GM23338 (cell line): ENCODE results near the gene RBFOX1. TPM values are rescaled to one million over a fixed set of nuclear protein-coding genes. Genes with fewer than 3 reads are reported as not detected.

Experiments
- ATAC-seq: fragments of 200-7000 bp; cut with Tn5 transposase; 3 replicates; pipeline ENCODE4 v1.9.1; 2020
- DNase-seq: peaks from one replicate; pipeline ENCODE4 v3.0.0-alpha.2; 2015; ENCODE audit warnings: low spot score
- H2AFZ ChIP-seq: fragments of 200-600 bp; sonication (generic); 2 replicates; pipeline ENCODE4 v1.8.0; 2016; ENCODE audit warnings: antibody characterized with exemption, mild to moderate bottlenecking, moderate library complexity
- H3F3A ChIP-seq: fragments of 200-600 bp; sonication (generic); replicated peaks from 2 replicates; pipeline ENCODE4 v1.8.0; 2017; ENCODE audit warnings: antibody characterized with exemption, mixed run types, low read depth
- H3K27ac ChIP-seq: fragments of 200-600 bp; sonication (generic); 2 replicates; pipeline ENCODE4 v1.6.1; 2016; ENCODE audit warnings: low read depth
- H3K27me3 ChIP-seq: fragments of 200-600 bp; sonication (generic); 2 replicates; pipeline ENCODE4 v1.8.0; 2016; ENCODE audit warnings: mild to moderate bottlenecking, mixed run types, moderate library complexity; ENCODE audit not compliant: insufficient read depth
- H3K36me3 ChIP-seq: fragments of 200-600 bp; sonication (generic); 2 replicates; pipeline ENCODE4 v1.8.0; 2016; ENCODE audit warnings: mild to moderate bottlenecking; ENCODE audit not compliant: insufficient read depth
- H3K4me1 ChIP-seq: fragments of 200-600 bp; sonication (generic); 2 replicates; pipeline ENCODE4 v1.8.0; 2016; ENCODE audit warnings: mild to moderate bottlenecking, moderate library complexity; ENCODE audit not compliant: insufficient read depth
- H3K4me2 ChIP-seq: fragments of 200-600 bp; sonication (generic); 2 replicates; pipeline ENCODE4 v1.7.1; 2017; ENCODE audit warnings: mixed run types
- H3K4me3 ChIP-seq: fragments of 200-600 bp; sonication (generic); 2 replicates; pipeline ENCODE4 v1.6.1; 2016; ENCODE audit warnings: mixed run types
- H3K79me2 ChIP-seq: fragments of 200-600 bp; sonication (generic); replicated peaks from 2 replicates; pipeline ENCODE4 v1.8.0; 2017; ENCODE audit warnings: mild to moderate bottlenecking; ENCODE audit not compliant: insufficient read depth
- H3K9me2 ChIP-seq: fragments of 200-600 bp; sonication (generic); 2 replicates; pipeline ENCODE4 v1.8.0; 2017; ENCODE audit not compliant: insufficient read depth
- H4K20me1 ChIP-seq: fragments of 200-600 bp; sonication (generic); replicated peaks from 2 replicates; pipeline ENCODE4 v1.8.0; 2017; ENCODE audit warnings: mild to moderate bottlenecking; ENCODE audit not compliant: insufficient read depth
- H3K27ac Mint-ChIP-seq: 2 replicates; pipeline ENCODE4 v1.8.0; 2020; ENCODE audit warnings: inconsistent platforms, mild to moderate bottlenecking, moderate library complexity, mixed read lengths
- H3K27me3 Mint-ChIP-seq: 3 replicates; pipeline ENCODE4 v1.8.0; 2022; ENCODE audit warnings: low read depth, mild to moderate bottlenecking, moderate library complexity, mixed read lengths, inconsistent platforms; ENCODE audit not compliant: insufficient read depth, poor library complexity
- H3K36me3 Mint-ChIP-seq: 3 replicates; pipeline ENCODE4 v1.8.0; 2021; ENCODE audit warnings: low read depth, mild to moderate bottlenecking, inconsistent platforms, moderate library complexity, mixed read lengths
- H3K4me1 Mint-ChIP-seq: 3 replicates; pipeline ENCODE4 v1.8.0; 2020; ENCODE audit warnings: mild to moderate bottlenecking, inconsistent platforms, mixed read lengths
- H3K4me3 Mint-ChIP-seq: 3 replicates; pipeline ENCODE4 v1.8.0; 2021; ENCODE audit warnings: moderate library complexity, mild to moderate bottlenecking, inconsistent platforms, mixed read lengths
- H3K9me3 Mint-ChIP-seq: 3 replicates; pipeline ENCODE4 v1.8.0; 2020; ENCODE audit warnings: moderate library complexity, mild to moderate bottlenecking, inconsistent platforms, mixed read lengths
- CREB1 ChIP-seq: fragments of 250-450 bp; sonication (Bioruptor Pico); IDR thresholded peaks from 2 replicates; pipeline ENCODE4 v1.5.0; 2020; ENCODE audit warnings: low read depth, mild to moderate bottlenecking, moderate library complexity
- EZH2 ChIP-seq: fragments of 200-600 bp; sonication (generic); IDR thresholded peaks from one replicate; pipeline ENCODE4 v1.8.0; 2017; ENCODE audit warnings: antibody characterized with exemption, mild to moderate bottlenecking, low read depth; ENCODE audit not compliant: unreplicated experiment
- EZH2phosphoT487 ChIP-seq: fragments of 200-600 bp; sonication (generic); IDR thresholded peaks from one replicate; pipeline ENCODE4 v1.8.1; 2018; ENCODE audit warnings: antibody characterized with exemption; ENCODE audit not compliant: unreplicated experiment
- JUNB ChIP-seq: IDR thresholded peaks from one replicate; pipeline ENCODE4 v1.6.1; 2016; ENCODE audit warnings: antibody characterized with exemption; ENCODE audit not compliant: unreplicated experiment
- NANOG ChIP-seq: IDR thresholded peaks from 2 replicates; pipeline ENCODE4 v1.6.1; 2016; ENCODE audit warnings: antibody characterized with exemption, borderline replicate concordance
- POLR2AphosphoS5 ChIP-seq: IDR thresholded peaks from 2 replicates; pipeline ENCODE4 v1.6.1; 2016; ENCODE audit warnings: antibody characterized with exemption, low read depth
- STAT1 ChIP-seq: IDR thresholded peaks from one replicate; pipeline ENCODE4 v1.6.1; 2016; ENCODE audit warnings: antibody characterized with exemption; ENCODE audit not compliant: unreplicated experiment
- ZNF114 ChIP-seq: fragments of 250-450 bp; sonication (Bioruptor Pico); IDR thresholded peaks from 2 replicates; pipeline ENCODE4 v1.5.0; 2020; ENCODE audit warnings: mild to moderate bottlenecking, moderate library complexity
- ZNF331 ChIP-seq: fragments of 250-450 bp; sonication (Bioruptor Pico); IDR thresholded peaks from 2 replicates; pipeline ENCODE4 v1.5.0; 2020; ENCODE audit warnings: low read depth, mild to moderate bottlenecking, moderate library complexity
- polyA plus RNA-seq: library from polyadenylated mRNA; unstranded; fragments of >200 nt; fragmentation: Nextera tagmentation; extraction: Ambion mirVana; gene quantifications from 2 replicates; pipeline ENCODE4 v1.2.1, GENCODE V29; 2016
- total RNA-seq: library from RNA; depleted of rRNA; stranded (reverse); fragments of >200 nt; shearing (Covaris generic); gene quantifications from 2 replicates; pipeline ENCODE4 v1.2.3, GENCODE V29; 2014
- TF ChIP-seq, protein P1 (sequence below): IDR thresholded peaks from 2 replicates; pipeline ENCODE4 v1.6.1; 2016; ENCODE audit warnings: antibody characterized with exemption
- TF ChIP-seq, protein P2 (sequence below), 2 experiments: fragments of 200-600 bp in 1 of 2; sonication (generic) in 1 of 2; conservative IDR thresholded peaks; 2 replicates each; pipeline versions ENCODE4 v1.5.1 to v1.6.1; 2016 to 2017; ENCODE audit warnings: antibody characterized with exemption in 2 of 2, low read depth in 2 of 2, mild to moderate bottlenecking in 2 of 2, moderate library complexity in 1 of 2
- TF ChIP-seq, protein P3 (sequence below): fragments of 250-450 bp; sonication (Bioruptor Pico); IDR thresholded peaks from 2 replicates; pipeline ENCODE4 v1.5.0; 2020; ENCODE audit warnings: mild to moderate bottlenecking, moderate library complexity
- TF ChIP-seq, protein P4 (sequence below): IDR thresholded peaks from one replicate; pipeline ENCODE4 v1.6.1; 2018; ENCODE audit warnings: antibody characterized with exemption; ENCODE audit not compliant: unreplicated experiment

Gene RBFOX1
- total and polyA plus RNA-seq, 2 experiments from 2014 or later: 2.5 to 3.6 TPM

DNA sequence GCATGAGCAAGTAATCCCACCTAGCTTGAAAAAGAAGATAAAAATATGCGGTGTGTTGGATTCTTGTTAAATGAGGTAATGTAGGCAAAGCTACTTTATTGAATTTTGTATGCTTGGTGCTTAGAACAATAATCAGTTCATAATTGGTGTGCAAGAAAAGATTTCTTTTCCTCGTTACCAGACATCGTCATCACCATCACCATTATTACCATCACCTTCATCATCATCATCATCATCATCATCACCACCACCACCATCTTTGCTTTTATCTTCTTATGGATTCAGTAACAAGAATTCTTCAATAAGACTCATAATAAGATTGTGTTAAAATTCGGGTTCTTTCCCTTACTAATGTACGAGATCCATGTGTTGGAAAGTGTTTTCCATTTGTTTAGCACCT, 173.7 kb downstream of the RBFOX1 start:
- Histone ChIP-seq H3K36me3 (no peaks in the 10 kb centered on the region), H3K4me3 (no peak overlapping the region), H3K79me2 (no peaks in the 10 kb centered on the region), H3K27ac (no peak overlapping the region), H3K4me2 (no peak overlapping the region), H3F3A (no peaks in the 10 kb centered on the region), H3K4me1 (peaks cover 3% of the 10 kb centered on the region; the same call in 1 of the 2 replicates), H4K20me1 (no peaks in the 10 kb centered on the region; the same call in 1 of the 2 replicates), H2AFZ (no peak overlapping the region), H3K9me2 (no peaks in the 10 kb centered on the region), H3K27me3 (no peaks in the 10 kb centered on the region)
- Mint-ChIP-seq H3K9me3 (no peaks in the 10 kb centered on the region), H3K27ac (no peak overlapping the region), H3K27me3 (no peaks in the 10 kb centered on the region), H3K4me3 (no peak overlapping the region), H3K4me1 (peaks cover 27% of the 10 kb centered on the region), H3K36me3 (no peaks in the 10 kb centered on the region)
- no peak for DNase-seq
- ATAC-seq: no peak
- TF ChIP-seq, protein P1, sequence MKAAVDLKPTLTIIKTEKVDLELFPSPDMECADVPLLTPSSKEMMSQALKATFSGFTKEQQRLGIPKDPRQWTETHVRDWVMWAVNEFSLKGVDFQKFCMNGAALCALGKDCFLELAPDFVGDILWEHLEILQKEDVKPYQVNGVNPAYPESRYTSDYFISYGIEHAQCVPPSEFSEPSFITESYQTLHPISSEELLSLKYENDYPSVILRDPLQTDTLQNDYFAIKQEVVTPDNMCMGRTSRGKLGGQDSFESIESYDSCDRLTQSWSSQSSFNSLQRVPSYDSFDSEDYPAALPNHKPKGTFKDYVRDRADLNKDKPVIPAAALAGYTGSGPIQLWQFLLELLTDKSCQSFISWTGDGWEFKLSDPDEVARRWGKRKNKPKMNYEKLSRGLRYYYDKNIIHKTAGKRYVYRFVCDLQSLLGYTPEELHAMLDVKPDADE: no peak
- TF ChIP-seq NANOG (no peak), EZH2phosphoT487 (no peak), POLR2AphosphoS5 (no peak), ZNF331 (CRISPR knock-in tag) (no peak), STAT1 (no peak), JUNB (no peak), ZNF114 (no peak), CREB1 (no peak), EZH2 (no peak)
- TF ChIP-seq, protein P2, sequence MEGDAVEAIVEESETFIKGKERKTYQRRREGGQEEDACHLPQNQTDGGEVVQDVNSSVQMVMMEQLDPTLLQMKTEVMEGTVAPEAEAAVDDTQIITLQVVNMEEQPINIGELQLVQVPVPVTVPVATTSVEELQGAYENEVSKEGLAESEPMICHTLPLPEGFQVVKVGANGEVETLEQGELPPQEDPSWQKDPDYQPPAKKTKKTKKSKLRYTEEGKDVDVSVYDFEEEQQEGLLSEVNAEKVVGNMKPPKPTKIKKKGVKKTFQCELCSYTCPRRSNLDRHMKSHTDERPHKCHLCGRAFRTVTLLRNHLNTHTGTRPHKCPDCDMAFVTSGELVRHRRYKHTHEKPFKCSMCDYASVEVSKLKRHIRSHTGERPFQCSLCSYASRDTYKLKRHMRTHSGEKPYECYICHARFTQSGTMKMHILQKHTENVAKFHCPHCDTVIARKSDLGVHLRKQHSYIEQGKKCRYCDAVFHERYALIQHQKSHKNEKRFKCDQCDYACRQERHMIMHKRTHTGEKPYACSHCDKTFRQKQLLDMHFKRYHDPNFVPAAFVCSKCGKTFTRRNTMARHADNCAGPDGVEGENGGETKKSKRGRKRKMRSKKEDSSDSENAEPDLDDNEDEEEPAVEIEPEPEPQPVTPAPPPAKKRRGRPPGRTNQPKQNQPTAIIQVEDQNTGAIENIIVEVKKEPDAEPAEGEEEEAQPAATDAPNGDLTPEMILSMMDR (conservative IDR thresholded peaks at IDR 0.05; ENCODE audit: low read depth in 2 of 2): no peak
- TF ChIP-seq, protein P3, sequence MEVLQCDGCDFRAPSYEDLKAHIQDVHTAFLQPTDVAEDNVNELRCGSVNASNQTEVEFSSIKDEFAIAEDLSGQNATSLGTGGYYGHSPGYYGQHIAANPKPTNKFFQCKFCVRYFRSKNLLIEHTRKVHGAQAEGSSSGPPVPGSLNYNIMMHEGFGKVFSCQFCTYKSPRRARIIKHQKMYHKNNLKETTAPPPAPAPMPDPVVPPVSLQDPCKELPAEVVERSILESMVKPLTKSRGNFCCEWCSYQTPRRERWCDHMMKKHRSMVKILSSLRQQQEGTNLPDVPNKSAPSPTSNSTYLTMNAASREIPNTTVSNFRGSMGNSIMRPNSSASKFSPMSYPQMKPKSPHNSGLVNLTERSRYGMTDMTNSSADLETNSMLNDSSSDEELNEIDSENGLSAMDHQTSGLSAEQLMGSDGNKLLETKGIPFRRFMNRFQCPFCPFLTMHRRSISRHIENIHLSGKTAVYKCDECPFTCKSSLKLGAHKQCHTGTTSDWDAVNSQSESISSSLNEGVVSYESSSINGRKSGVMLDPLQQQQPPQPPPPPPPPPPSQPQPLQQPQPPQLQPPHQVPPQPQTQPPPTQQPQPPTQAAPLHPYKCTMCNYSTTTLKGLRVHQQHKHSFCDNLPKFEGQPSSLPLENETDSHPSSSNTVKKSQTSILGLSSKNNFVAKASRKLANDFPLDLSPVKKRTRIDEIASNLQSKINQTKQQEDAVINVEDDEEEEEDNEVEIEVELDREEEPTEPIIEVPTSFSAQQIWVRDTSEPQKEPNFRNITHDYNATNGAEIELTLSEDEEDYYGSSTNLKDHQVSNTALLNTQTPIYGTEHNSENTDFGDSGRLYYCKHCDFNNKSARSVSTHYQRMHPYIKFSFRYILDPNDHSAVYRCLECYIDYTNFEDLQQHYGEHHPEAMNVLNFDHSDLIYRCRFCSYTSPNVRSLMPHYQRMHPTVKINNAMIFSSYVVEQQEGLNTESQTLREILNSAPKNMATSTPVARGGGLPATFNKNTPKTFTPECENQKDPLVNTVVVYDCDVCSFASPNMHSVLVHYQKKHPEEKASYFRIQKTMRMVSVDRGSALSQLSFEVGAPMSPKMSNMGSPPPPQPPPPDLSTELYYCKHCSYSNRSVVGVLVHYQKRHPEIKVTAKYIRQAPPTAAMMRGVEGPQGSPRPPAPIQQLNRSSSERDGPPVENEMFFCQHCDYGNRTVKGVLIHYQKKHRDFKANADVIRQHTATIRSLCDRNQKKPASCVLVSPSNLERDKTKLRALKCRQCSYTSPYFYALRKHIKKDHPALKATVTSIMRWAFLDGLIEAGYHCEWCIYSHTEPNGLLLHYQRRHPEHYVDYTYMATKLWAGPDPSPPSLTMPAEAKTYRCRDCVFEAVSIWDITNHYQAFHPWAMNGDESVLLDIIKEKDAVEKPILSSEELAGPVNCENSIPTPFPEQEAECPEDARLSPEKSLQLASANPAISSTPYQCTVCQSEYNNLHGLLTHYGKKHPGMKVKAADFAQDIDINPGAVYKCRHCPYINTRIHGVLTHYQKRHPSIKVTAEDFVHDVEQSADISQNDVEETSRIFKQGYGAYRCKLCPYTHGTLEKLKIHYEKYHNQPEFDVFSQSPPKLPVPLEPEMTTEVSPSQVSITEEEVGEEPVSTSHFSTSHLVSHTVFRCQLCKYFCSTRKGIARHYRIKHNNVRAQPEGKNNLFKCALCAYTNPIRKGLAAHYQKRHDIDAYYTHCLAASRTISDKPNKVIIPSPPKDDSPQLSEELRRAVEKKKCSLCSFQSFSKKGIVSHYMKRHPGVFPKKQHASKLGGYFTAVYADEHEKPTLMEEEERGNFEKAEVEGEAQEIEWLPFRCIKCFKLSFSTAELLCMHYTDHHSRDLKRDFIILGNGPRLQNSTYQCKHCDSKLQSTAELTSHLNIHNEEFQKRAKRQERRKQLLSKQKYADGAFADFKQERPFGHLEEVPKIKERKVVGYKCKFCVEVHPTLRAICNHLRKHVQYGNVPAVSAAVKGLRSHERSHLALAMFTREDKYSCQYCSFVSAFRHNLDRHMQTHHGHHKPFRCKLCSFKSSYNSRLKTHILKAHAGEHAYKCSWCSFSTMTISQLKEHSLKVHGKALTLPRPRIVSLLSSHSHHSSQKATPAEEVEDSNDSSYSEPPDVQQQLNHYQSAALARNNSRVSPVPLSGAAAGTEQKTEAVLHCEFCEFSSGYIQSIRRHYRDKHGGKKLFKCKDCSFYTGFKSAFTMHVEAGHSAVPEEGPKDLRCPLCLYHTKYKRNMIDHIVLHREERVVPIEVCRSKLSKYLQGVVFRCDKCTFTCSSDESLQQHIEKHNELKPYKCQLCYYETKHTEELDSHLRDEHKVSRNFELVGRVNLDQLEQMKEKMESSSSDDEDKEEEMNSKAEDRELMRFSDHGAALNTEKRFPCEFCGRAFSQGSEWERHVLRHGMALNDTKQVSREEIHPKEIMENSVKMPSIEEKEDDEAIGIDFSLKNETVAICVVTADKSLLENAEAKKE: no peak
- TF ChIP-seq, protein P4, sequence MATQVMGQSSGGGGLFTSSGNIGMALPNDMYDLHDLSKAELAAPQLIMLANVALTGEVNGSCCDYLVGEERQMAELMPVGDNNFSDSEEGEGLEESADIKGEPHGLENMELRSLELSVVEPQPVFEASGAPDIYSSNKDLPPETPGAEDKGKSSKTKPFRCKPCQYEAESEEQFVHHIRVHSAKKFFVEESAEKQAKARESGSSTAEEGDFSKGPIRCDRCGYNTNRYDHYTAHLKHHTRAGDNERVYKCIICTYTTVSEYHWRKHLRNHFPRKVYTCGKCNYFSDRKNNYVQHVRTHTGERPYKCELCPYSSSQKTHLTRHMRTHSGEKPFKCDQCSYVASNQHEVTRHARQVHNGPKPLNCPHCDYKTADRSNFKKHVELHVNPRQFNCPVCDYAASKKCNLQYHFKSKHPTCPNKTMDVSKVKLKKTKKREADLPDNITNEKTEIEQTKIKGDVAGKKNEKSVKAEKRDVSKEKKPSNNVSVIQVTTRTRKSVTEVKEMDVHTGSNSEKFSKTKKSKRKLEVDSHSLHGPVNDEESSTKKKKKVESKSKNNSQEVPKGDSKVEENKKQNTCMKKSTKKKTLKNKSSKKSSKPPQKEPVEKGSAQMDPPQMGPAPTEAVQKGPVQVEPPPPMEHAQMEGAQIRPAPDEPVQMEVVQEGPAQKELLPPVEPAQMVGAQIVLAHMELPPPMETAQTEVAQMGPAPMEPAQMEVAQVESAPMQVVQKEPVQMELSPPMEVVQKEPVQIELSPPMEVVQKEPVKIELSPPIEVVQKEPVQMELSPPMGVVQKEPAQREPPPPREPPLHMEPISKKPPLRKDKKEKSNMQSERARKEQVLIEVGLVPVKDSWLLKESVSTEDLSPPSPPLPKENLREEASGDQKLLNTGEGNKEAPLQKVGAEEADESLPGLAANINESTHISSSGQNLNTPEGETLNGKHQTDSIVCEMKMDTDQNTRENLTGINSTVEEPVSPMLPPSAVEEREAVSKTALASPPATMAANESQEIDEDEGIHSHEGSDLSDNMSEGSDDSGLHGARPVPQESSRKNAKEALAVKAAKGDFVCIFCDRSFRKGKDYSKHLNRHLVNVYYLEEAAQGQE: no peak
